Prostate gland (tissue), 2 donors: ENCODE results near the gene PSD. TPM values are rescaled to one million over a fixed set of nuclear protein-coding genes. Genes with fewer than 3 reads are reported as not detected.

ENCODE experiments used
- DNase-seq: peaks from one replicate; pipeline ENCODE4 v3.0.0-alpha.2; 2019; ENCODE audit warnings: low spot score
- H3K27ac ChIP-seq, 2 donors: fragments of 200-600 bp; sonication (generic); 2 replicates each; pipeline ENCODE4 v1.5.1; 2017 to 2019
- H3K27me3 ChIP-seq: fragments of 200-600 bp; sonication (generic); replicated peaks from 2 replicates; pipeline ENCODE4 v1.5.1; 2019; ENCODE audit not compliant: insufficient read depth
- H3K36me3 ChIP-seq, 2 donors: fragments of 200-600 bp; sonication (generic); 1 replicate in 1 of 2; 2 replicates in 1 of 2; pipeline versions ENCODE4 v1.5.1 to v1.8.1; 2017 to 2019
- H3K4me1 ChIP-seq: fragments of 200-600 bp; sonication (generic); replicated peaks from 2 replicates; pipeline ENCODE4 v1.5.1; 2019
- H3K4me3 ChIP-seq, 2 donors: fragments of 200-600 bp; sonication (generic); 2 replicates each; pipeline ENCODE4 v1.5.1; 2017 to 2019
- H3K9me3 ChIP-seq: fragments of 200-600 bp; sonication (generic); 2 replicates; pipeline ENCODE4 v1.5.1; 2017
- CTCF ChIP-seq, 4 experiments: fragments of 200-600 bp in 2 of 4; fragments of 450-650 bp in 2 of 4; sonication (generic) in 2 of 4; IDR thresholded peaks; 1 replicate in 3 of 4; 2 replicates in 1 of 4; pipeline ENCODE4 v1.5.1; 2016 to 2019; ENCODE audit warnings: antibody characterized with exemption in 4 of 4, mild to moderate bottlenecking in 2 of 4, moderate library complexity in 2 of 4
- POLR2A ChIP-seq: fragments of 450-650 bp; IDR thresholded peaks from one replicate; pipeline ENCODE4 v1.6.1; 2016; ENCODE audit warnings: antibody characterized with exemption, mild to moderate bottlenecking
- POLR2AphosphoS5 ChIP-seq: sonication (generic); formaldehyde crosslinking; IDR thresholded peaks from one replicate; pipeline ENCODE4 v1.6.1; 2017; ENCODE audit warnings: antibody characterized with exemption
- WGBS: methylation state at CpG from one replicate; pipeline ENCODE4 v1.1.5; 2018; 5-methylcytosine and 5-hydroxymethylcytosine counted together
- intact Hi-C: fragments of 100-400 bp; cut with DNase I; formaldehyde crosslinking; loops from one replicate; pipeline ENCODE4 v1.14.2; 2022
- total RNA-seq, 2 donors: library from RNA; depleted of rRNA; stranded (reverse); fragments of >200 nt; gene quantifications; one replicate each; pipeline ENCODE4 v1.1.0, GENCODE V29; 2016

Gene PSD
- total RNA-seq, 2 donors from 2014 or later = 1.0 to 10.9 TPM

GRCh38 chr10:102462512-102463054, 44.0 kb upstream of the PSD start:
- Histone ChIP-seq H3K27me3 (no peaks in the 10 kb centered on the region), H3K4me3 (no peak overlapping the region), H3K36me3 (no peaks in the 10 kb centered on the region), H3K9me3 (no peaks in the 10 kb centered on the region), H3K27ac (peak overlapping the region in 1 of 2 donors; percentile 30), H3K4me1 (peaks cover 5% of the 10 kb centered on the region)
- 65% methylated on average over 6 of the region's 6 CpGs for WGBS
- TF ChIP-seq CTCF (IDR thresholded peaks at IDR 0.05) (no peak), POLR2A (no peak), POLR2AphosphoS5 (no peak)
- no peak for DNase-seq
- intact Hi-C loops = no loop called here

- TF ChIP-seq POLR2A = peak; percentile 52
- TF ChIP-seq CTCF (IDR thresholded peaks at IDR 0.05) = peak in 1 of 4 experiments; percentile 9
- TF ChIP-seq POLR2AphosphoS5 = peak; percentile 97
- no peaks in the 10 kb centered on the region for H3K9me3 ChIP-seq
- H3K4me1 ChIP-seq = peaks cover 5% of the 10 kb centered on the region
- H3K36me3 ChIP-seq = no peaks in the 10 kb centered on the region
- DNase-seq = peak; percentile 92
- intact Hi-C loops = no loop called here
- H3K27me3 ChIP-seq = no peaks in the 10 kb centered on the region
- 4% methylated on average over 54 of the region's 54 CpGs for WGBS
- H3K4me3 ChIP-seq = peak overlapping the region; percentile 37 to 48
- peak overlapping the region in 1 of 2 donors; percentile 49 for H3K27ac ChIP-seq
Measured at GRCh38 chr10:102461187-102462054, 42.8 kb upstream of the PSD start.

- no peak for TF ChIP-seq POLR2AphosphoS5
- TF ChIP-seq POLR2A = no peak
- TF ChIP-seq CTCF (IDR thresholded peaks at IDR 0.05) = no peak
- peaks cover 5% of the 10 kb centered on the region for H3K4me1 ChIP-seq
- no peaks in the 10 kb centered on the region for H3K27me3 ChIP-seq
- WGBS = 5% methylated on average over 8 of the region's 8 CpGs
- peak overlapping the region in 1 of 2 donors; percentile 49 for H3K27ac ChIP-seq
- H3K9me3 ChIP-seq = no peaks in the 10 kb centered on the region
- no peak for DNase-seq
- H3K4me3 ChIP-seq = peak overlapping the region; percentile 37 to 48
- intact Hi-C loops = no loop called here
- H3K36me3 ChIP-seq = no peaks in the 10 kb centered on the region
Measured at GRCh38 chr10:102460836-102461186, 42.2 kb upstream of the PSD start.

GRCh38 chr10:102458656-102459055, 40.1 kb upstream of the PSD start:
- 77% methylated on average over 4 of the region's 4 CpGs for WGBS
- Histone ChIP-seq H3K4me3 (no peak overlapping the region), H3K27me3 (no peaks in the 10 kb centered on the region), H3K36me3 (no peaks in the 10 kb centered on the region), H3K9me3 (no peaks in the 10 kb centered on the region), H3K4me1 (peaks cover 5% of the 10 kb centered on the region), H3K27ac (no peak overlapping the region)
- TF ChIP-seq CTCF (IDR thresholded peaks at IDR 0.05) (no peak), POLR2AphosphoS5 (no peak), POLR2A (no peak)
- no peak for DNase-seq
- intact Hi-C loops = no loop called here
